Measurements from ENCODE around the gene JTB. TPM values are rescaled to one million over a fixed set of nuclear protein-coding genes. Genes with fewer than 3 reads are reported as not detected.

The JTB gene
- total RNA-seq, 1 donor from 2014 or later = 72.1 TPM

GRCh38 chr1:153973071-153973470, 4.4 kb downstream of the JTB start:
- no peak for DNase-seq (ENCODE audit: low spot score in 2 of 2, unreplicated experiment in 2 of 2)
- H3K9me3 Mint-ChIP-seq = no peaks in the 10 kb centered on the region
- no peak for TF ChIP-seq CTCF (IDR thresholded peaks at IDR 0.05; ENCODE audit: unreplicated experiment)
- peaks cover 29% of the 10 kb centered on the region for H3K4me1 Mint-ChIP-seq
- H3K27me3 Mint-ChIP-seq (ENCODE audit: low read depth) = no peaks in the 10 kb centered on the region
- H3K4me3 Mint-ChIP-seq = no peak overlapping the region
- H3K27ac Mint-ChIP-seq = no peak overlapping the region
- peaks cover 10% of the 10 kb centered on the region for H3K36me3 Mint-ChIP-seq

GRCh38 chr1:153970346-153970745, 7.1 kb downstream of the JTB start:
- no peaks in the 10 kb centered on the region for H3K27me3 Mint-ChIP-seq (ENCODE audit: low read depth)
- no peak for DNase-seq (ENCODE audit: low spot score in 2 of 2, unreplicated experiment in 2 of 2)
- no peaks in the 10 kb centered on the region for H3K9me3 Mint-ChIP-seq
- H3K36me3 Mint-ChIP-seq = peaks cover 6% of the 10 kb centered on the region
- TF ChIP-seq CTCF (IDR thresholded peaks at IDR 0.05; ENCODE audit: unreplicated experiment) = no peak
- no peak overlapping the region for H3K27ac Mint-ChIP-seq
- H3K4me1 Mint-ChIP-seq = peaks cover 30% of the 10 kb centered on the region
- no peak overlapping the region for H3K4me3 Mint-ChIP-seq

- Mint-ChIP-seq H3K27ac (peak overlapping the region; percentile 98), H3K9me3 (no peaks in the 10 kb centered on the region), H3K4me3 (peak overlapping the region; percentile 95), H3K4me1 (peaks cover 34% of the 10 kb centered on the region), H3K36me3 (peaks cover 1% of the 10 kb centered on the region), H3K27me3 (ENCODE audit: low read depth) (no peaks in the 10 kb centered on the region)
- no peak for TF ChIP-seq CTCF (IDR thresholded peaks at IDR 0.05; ENCODE audit: unreplicated experiment)
- DNase-seq (ENCODE audit: low spot score in 2 of 2, unreplicated experiment in 2 of 2) = no peak
Observed at GRCh38 chr1:153968972-153969371, 8.5 kb downstream of the JTB start.

- Mint-ChIP-seq H3K27ac (peak overlapping the region; percentile 98), H3K9me3 (no peaks in the 10 kb centered on the region), H3K27me3 (ENCODE audit: low read depth) (no peaks in the 10 kb centered on the region), H3K36me3 (no peaks in the 10 kb centered on the region), H3K4me3 (peak overlapping the region; percentile 95), H3K4me1 (peaks cover 34% of the 10 kb centered on the region)
- TF ChIP-seq CTCF (IDR thresholded peaks at IDR 0.05; ENCODE audit: unreplicated experiment) = no peak
- no peak for DNase-seq (ENCODE audit: low spot score in 2 of 2, unreplicated experiment in 2 of 2)
Observed at GRCh38 chr1:153968408-153968807, 9.1 kb downstream of the JTB start.

- H3K4me1 Mint-ChIP-seq = peaks cover 34% of the 10 kb centered on the region
- H3K27ac Mint-ChIP-seq = peak overlapping the region; percentile 98
- H3K27me3 Mint-ChIP-seq (ENCODE audit: low read depth) = no peaks in the 10 kb centered on the region
- peak overlapping the region; percentile 95 for H3K4me3 Mint-ChIP-seq
- peak in 1 of 2 experiments; percentile 62 for DNase-seq (ENCODE audit: low spot score in 2 of 2, unreplicated experiment in 2 of 2)
- H3K9me3 Mint-ChIP-seq = no peaks in the 10 kb centered on the region
- no peaks in the 10 kb centered on the region for H3K36me3 Mint-ChIP-seq
- no peak for TF ChIP-seq CTCF (IDR thresholded peaks at IDR 0.05; ENCODE audit: unreplicated experiment)
Observed at GRCh38 chr1:153968000-153968363, 9.5 kb downstream of the JTB start.

Data from mesothelial cell of epicardium (in vitro differentiated cells).